H1 (cell line): ENCODE results near the gene GDPD4. TPM values are rescaled to one million over a fixed set of nuclear protein-coding genes. Genes with fewer than 3 reads are reported as not detected.

Experiments used
- ZNF274 ChIP-seq: IDR thresholded peaks from 2 replicates; pipeline ENCODE4 v1.7.0; 2012; ENCODE audit warnings: low read length, borderline replicate concordance; ENCODE audit errors: extremely low read depth
- polyA plus RNA-seq, 7 experiments: library from polyadenylated mRNA; depleted of rRNA in 3 of 7; stranded (reverse) in 5 of 7; unstranded in 2 of 7; fragments of >200 nt in 5 of 7; fragments of 200-250 nt in 2 of 7; gene quantifications; 1 replicate in 5 of 7; 2 replicates in 1 of 7; 4 replicates in 1 of 7; pipeline versions ENCODE4 v1.2.1 to v1.2.3, GENCODE V29; 2011 to 2013; ENCODE audit warnings: missing spikeins in 2 of 7, mixed read lengths in 2 of 7
- total RNA-seq: library from RNA; stranded (reverse); fragmentation: NEBNext Ultra II Directional; extraction: Animal tissue kit (Norgen Biotek cat#: 25700); gene quantifications from 2 replicates; pipeline ENCODE4 v1.2.1, GENCODE V29; 2021

GDPD4 gene
- total and polyA plus RNA-seq, 2 of the 8 experiments (the other 6 are each of a cell fraction or from before 2014, with no cell fraction given) = not detected

DNA sequence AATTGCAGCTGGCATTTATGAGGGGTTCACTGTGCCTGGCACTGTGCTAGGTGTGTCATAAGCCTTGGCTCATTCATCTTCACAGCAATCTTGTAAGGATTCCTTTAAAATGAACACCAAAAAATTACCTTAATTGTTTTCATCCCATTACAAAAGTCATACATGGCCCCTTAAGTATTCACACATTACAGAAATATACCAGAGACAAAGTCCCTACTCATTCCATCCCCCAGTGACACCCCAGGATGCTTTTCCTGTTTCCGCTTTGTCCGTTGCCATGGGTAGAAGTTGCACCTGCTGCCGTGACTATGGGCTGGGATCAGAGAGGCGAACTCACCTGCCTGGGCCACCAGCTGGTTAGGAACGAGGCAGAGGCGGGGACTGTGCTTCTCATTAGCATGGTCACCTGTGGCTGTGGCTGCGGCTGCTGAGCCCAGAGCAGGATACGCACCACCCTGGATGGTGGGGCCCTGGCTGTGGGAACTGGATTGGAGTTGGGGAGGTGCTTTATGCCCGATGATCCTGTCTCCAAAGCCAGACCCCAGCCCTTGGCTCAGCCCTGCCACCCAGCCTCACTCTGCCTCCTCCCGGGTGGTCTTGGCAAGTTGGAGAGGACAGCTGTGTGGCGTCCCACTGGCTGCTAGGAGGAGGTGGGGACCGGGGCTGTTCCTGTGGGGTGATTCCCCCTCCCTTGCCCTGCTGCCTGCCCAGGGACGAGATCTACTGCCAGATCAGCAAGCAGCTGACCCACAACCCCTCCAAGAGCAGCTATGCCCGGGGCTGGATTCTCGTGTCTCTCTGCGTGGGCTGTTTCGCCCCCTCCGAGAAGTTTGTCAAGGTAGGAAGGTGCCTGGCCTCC is 112.6 kb downstream of the GDPD4 start (continued):
- TF ChIP-seq ZNF274 = no peak
